CD4-positive, alpha-beta T cell (primary cell): Measurements from ENCODE around the gene SLC25A1. TPM values are rescaled to one million over a fixed set of nuclear protein-coding genes. Genes with fewer than 3 reads are reported as not detected.

Source experiments
- ATAC-seq: fragments of 200-7000 bp; cut with Tn5 transposase; one replicate; pipeline ENCODE4 v1.10.0; 2022; ENCODE audit warnings: mild to moderate bottlenecking; ENCODE audit not compliant: poor library complexity
- CTCF ChIA-PET: fragments of 350-600 bp; sonication (Branson Sonifier 250); formaldehyde crosslinking; loops from one replicate; lab custom pipeline; 2021; ENCODE audit warnings: antibody characterized with exemption, inconsistent platforms; lab: Charles Lee
- POLR2A ChIA-PET: fragments of 350-600 bp; sonication (Branson Sonifier 250); formaldehyde crosslinking; loops from one replicate; lab custom pipeline; 2021; ENCODE audit warnings: antibody characterized with exemption, inconsistent platforms; lab: Charles Lee
- DNase-seq, 14 experiments: peaks; one replicate each; pipeline ENCODE4 v3.0.0-alpha.2; 2013 to 2020; ENCODE audit warnings: mixed read lengths in 2 of 14
- H3K27ac ChIP-seq, 2 donors: one replicate each; pipeline versions ENCODE4 v1.5.1 to v1.7.0; 2013; ENCODE audit warnings: low read length in 2 of 2, low read depth in 1 of 2, mild to moderate bottlenecking in 1 of 2
- H3K27me3 ChIP-seq, 2 experiments: 1 replicate in 1 of 2; 2 replicates in 1 of 2; pipeline versions ENCODE4 v1.6.1 to v1.7.0; 2013; ENCODE audit warnings: low read length in 2 of 2, control low read depth in 1 of 2, mild to moderate bottlenecking in 1 of 2, moderate library complexity in 1 of 2; ENCODE audit not compliant: insufficient read depth in 2 of 2, control insufficient read depth in 1 of 2
- H3K36me3 ChIP-seq: one replicate; pipeline ENCODE4 v1.6.1; 2013; ENCODE audit warnings: low read length, control low read depth; ENCODE audit not compliant: insufficient read depth
- H3K4me1 ChIP-seq: one replicate; pipeline ENCODE4 v1.6.1; 2013; ENCODE audit warnings: low read length, control low read depth; ENCODE audit not compliant: insufficient read depth
- H3K4me3 ChIP-seq: one replicate; pipeline ENCODE4 v1.5.1; 2013; ENCODE audit warnings: mild to moderate bottlenecking, low read length, moderate library complexity
- H3K9me3 ChIP-seq, 2 experiments: 1 replicate in 1 of 2; 2 replicates in 1 of 2; pipeline versions ENCODE4 v1.6.1 to v1.7.0; 2013; ENCODE audit warnings: low read length in 2 of 2, mild to moderate bottlenecking in 2 of 2, control low read depth in 1 of 2, moderate library complexity in 1 of 2; ENCODE audit not compliant: control insufficient read depth in 1 of 2, insufficient read depth in 1 of 2
- H3K27ac Mint-ChIP-seq: one replicate; pipeline ENCODE4 v1.8.0; 2020; ENCODE audit warnings: mixed read lengths
- H3K27me3 Mint-ChIP-seq: one replicate; pipeline ENCODE4 v1.8.0; 2021; ENCODE audit warnings: mixed read lengths
- H3K36me3 Mint-ChIP-seq: one replicate; pipeline ENCODE4 v1.8.0; 2021; ENCODE audit warnings: low read depth, mixed read lengths
- H3K4me1 Mint-ChIP-seq: one replicate; pipeline ENCODE4 v1.8.0; 2021; ENCODE audit warnings: low read depth, mixed read lengths
- H3K4me3 Mint-ChIP-seq: one replicate; pipeline ENCODE4 v1.8.0; 2020; ENCODE audit warnings: mild to moderate bottlenecking, mixed read lengths
- H3K9me3 Mint-ChIP-seq: one replicate; pipeline ENCODE4 v1.8.0; 2020; ENCODE audit warnings: mixed read lengths
- CTCF ChIP-seq: fragments of 200-600 bp; IDR thresholded peaks from one replicate; pipeline ENCODE4 v1.8.0; 2022; ENCODE audit warnings: antibody characterized with exemption, mild to moderate bottlenecking
- intact Hi-C, 2 experiments: fragments of 100-400 bp; cut with DNase I in 1 of 2; cut with micrococcal nuclease in 1 of 2; formaldehyde crosslinking; loops; one replicate each; pipeline versions ENCODE4 v1.15.1 to v1.9.0; 2023 to 2025; cut with DNase I, micrococcal nuclease
- total RNA-seq, 174 experiments: library from RNA in 2 of 174; stranded (reverse) in 2 of 174; gene quantifications; one replicate each; pipeline ENCODE4 v1.2.3 and lab custom pipeline; 2021 to 2026

The SLC25A1 gene
- total RNA-seq, 2 experiments from 2014 or later: 17.6 to 18.0 TPM

GRCh38 chr22:19201869-19202798 lies 23.6 kb upstream of the SLC25A1 start:
- CTCF ChIA-PET: no interaction called here
- no peak for ATAC-seq

GRCh38 chr22:19201130-19201868 lies 22.8 kb upstream of the SLC25A1 start:
- Mint-ChIP-seq H3K9me3 (no peaks in the 10 kb centered on the region), H3K27me3 (no peaks in the 10 kb centered on the region), H3K4me1 (no peaks in the 10 kb centered on the region), H3K4me3 (no peak overlapping the region), H3K36me3 (no peaks in the 10 kb centered on the region), H3K27ac (no peak overlapping the region)
- no peak overlapping the region for H3K27ac ChIP-seq
- DNase-seq: no peak
- no peak for ATAC-seq
- no peak for TF ChIP-seq CTCF
- intact Hi-C loops: no loop called here
- no peaks in the 10 kb centered on the region for H3K4me1 ChIP-seq
- no peaks in the 10 kb centered on the region for H3K9me3 ChIP-seq
- H3K4me3 ChIP-seq: no peak overlapping the region
- CTCF ChIA-PET: no interaction called here
- no peaks in the 10 kb centered on the region for H3K27me3 ChIP-seq
- POLR2A ChIA-PET: no interaction called here
- H3K36me3 ChIP-seq: no peaks in the 10 kb centered on the region

More at GRCh38 chr22:19201869-19202798, 23.6 kb upstream of the SLC25A1 start:
- Histone ChIP-seq H3K36me3 (no peaks in the 10 kb centered on the region), H3K27ac (no peak overlapping the region), H3K4me1 (no peaks in the 10 kb centered on the region), H3K9me3 (no peaks in the 10 kb centered on the region), H3K4me3 (no peak overlapping the region), H3K27me3 (no peaks in the 10 kb centered on the region)
- H3K27ac Mint-ChIP-seq: no peak overlapping the region
- intact Hi-C loops: no loop called here
- no peaks in the 10 kb centered on the region for H3K27me3 Mint-ChIP-seq
- DNase-seq: peak in 1 of 14 experiments; percentile 44
- H3K4me3 Mint-ChIP-seq: no peak overlapping the region
- no peak for TF ChIP-seq CTCF
- H3K9me3 Mint-ChIP-seq: no peaks in the 10 kb centered on the region
- no peaks in the 10 kb centered on the region for H3K4me1 Mint-ChIP-seq
- no peaks in the 10 kb centered on the region for H3K36me3 Mint-ChIP-seq
- POLR2A ChIA-PET: no interaction called here

GRCh38 chr22:19199479-19199878 lies 20.9 kb upstream of the SLC25A1 start:
- TF ChIP-seq CTCF: no peak
- H3K4me3 ChIP-seq: no peak overlapping the region
- POLR2A ChIA-PET: no interaction called here
- Mint-ChIP-seq H3K4me1 (no peaks in the 10 kb centered on the region), H3K36me3 (no peaks in the 10 kb centered on the region), H3K27ac (no peak overlapping the region), H3K27me3 (no peaks in the 10 kb centered on the region), H3K4me3 (no peak overlapping the region), H3K9me3 (no peaks in the 10 kb centered on the region)
- H3K4me1 ChIP-seq: peaks cover 8% of the 10 kb centered on the region
- ATAC-seq: no peak
- no peaks in the 10 kb centered on the region for H3K9me3 ChIP-seq
- no peaks in the 10 kb centered on the region for H3K36me3 ChIP-seq
- intact Hi-C loops: no loop called here
- DNase-seq: no peak
- no peaks in the 10 kb centered on the region for H3K27me3 ChIP-seq
- no peak overlapping the region for H3K27ac ChIP-seq
- CTCF ChIA-PET: no interaction called here
